NCI-H526 (cell line): ENCODE measurements around the gene SYNDIG1.

Experiments used
- DNase-seq, 2 experiments: peaks; one replicate each; lab custom pipeline; 2025; lab: John Stamatoyannopoulos, UW

SYNDIG1 gene

DNA sequence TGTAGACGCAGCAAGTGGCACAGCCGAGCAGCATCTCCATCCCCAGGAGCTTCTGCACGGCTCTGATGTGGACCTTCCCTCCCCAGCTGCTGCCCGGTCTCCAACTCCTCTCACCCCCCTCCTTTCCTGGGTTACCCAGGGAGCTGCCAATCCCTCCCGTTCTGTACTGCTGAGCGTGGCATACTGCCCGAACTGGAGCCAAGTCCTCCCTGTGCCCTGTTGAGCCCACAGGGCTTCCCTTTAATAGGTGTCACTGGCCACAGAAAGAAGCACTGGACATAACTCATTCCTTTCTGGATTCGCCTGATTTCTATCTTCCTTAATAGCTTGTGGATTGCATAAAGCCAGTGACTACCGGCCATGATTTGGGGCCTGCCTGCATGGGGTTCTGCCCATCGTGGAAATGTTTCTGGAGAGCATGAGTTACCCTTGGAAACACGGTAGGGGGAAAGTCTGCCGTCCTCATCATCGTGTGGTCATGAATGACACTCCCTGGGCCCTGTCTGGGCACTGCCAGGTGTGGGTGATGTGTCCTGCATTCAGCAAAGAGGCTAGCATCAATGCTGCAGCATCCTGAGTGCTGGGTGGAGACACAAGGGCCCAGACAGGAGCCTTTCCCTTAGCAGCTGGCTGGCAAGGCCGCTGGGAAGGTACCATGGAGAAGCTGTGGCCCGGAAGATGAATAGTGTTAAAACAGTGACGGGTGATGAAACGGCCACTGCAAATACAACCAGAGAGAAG, 189.7 kb downstream of the SYNDIG1 start:
- DNase-seq, result no peak

DNA sequence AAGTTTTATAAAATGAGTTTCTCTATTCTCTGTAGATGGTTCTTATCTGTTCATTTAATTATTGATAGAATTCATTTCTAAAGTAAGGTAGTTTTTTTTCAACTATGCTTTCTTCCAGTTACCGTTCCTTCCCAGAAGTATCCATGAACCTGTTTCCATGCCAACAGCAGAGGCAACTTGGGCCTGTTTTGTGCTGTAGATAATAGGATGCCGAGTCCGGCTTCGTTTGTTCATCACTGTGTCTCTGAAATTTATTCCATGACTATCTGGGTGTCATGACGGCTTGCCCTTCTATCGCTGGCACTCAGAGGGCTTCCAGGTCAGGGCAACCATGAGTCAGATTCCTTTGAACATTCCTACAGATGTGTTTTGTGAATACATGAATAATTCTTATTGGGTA, 190.4 kb downstream of the SYNDIG1 start:
- DNase-seq, result no peak

DNA sequence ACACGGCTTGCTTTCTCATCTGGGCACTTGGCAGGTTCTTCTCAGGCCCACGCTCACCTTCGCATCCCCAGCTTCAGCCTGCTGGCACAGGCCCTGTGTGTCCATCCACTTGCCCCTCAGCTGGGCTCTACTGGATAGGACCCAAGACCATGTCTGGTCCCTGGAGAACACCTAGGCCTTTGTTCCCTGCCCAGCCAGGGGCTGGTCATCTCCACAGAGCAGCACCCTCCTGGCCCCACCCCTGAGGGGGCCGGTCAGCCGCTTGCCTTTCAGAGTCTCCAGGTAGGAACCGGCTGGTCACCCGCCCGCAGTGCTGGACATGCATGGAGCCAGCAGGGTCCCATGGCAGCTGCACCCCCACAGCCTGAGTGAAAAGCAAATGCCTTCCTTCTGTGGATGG, 191.2 kb downstream of the SYNDIG1 start:
- DNase-seq, result no peak

DNA sequence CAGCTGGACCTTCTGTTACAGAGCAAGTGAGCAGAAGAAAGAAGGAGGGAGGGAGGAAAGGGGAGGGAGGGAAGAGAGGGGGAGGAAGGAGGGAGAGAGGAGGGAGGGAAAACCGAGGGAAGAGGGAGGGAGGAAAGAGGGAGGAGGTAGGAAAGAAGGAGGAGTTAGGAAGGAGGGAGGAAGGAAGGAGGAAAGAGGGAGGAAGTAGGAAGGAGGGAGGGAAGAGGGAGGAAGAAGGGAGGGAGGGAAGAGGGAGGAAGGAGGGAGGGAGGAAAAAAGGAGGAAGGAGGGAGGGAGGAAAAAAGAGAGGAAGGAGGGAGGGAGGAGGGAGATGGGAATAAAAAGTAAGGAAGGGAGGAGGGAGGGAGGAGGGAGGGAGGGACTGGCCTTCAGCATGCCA, 191.8 kb downstream of the SYNDIG1 start:
- no peak for DNase-seq

DNA sequence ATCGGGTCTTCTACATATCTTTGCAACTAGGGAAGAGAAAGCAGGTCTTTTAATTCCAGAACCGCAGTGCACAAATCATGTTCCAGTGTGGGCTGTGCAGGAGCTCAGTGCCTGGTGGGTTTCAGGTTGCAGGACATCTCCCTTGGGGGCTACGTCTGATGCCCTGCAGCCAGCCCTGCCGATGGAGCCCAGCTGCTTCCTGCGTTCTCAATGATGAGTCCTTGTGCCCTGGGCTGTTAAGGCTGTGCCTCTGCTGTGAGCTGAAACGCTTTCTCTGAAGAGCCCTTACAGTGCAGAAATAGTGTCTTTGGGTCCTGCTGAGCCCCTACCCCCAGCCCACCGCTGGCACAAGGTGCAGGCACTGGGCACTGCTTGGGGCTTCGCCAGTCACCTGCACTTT, 192.9 kb downstream of the SYNDIG1 start:
- DNase-seq, result peak in 1 of 2 experiments; percentile 31

DNA sequence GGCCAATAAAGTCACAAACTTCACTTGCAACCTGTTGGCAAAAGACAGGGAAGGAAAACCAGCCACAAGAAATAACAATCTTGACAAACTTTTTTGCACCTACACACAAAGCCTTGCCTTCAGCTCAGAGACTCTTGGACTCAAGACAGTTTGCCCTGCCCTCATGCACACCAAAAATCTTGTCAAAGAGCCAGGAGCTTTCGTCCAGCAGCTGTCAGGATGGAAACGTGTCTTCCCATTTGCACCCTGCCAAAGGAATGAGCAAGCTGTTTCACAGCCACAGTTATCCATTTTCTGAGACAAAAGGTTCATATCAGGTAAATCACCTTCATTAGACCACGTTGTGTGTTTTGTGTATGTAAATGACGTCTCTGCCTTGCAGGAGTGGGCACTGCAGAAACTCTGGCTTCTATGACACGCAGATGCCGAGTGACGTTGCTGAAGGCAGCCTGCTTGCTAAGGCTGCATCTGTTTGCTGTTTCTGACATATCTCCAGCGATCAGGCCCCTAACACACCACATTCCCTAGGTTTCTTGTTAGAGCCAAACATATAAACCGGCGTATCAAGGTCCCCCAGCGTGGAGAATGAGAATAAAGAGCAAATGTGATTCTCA, 193.4 kb downstream of the SYNDIG1 start:
- peak in 1 of 2 experiments; percentile 21 for DNase-seq

DNA sequence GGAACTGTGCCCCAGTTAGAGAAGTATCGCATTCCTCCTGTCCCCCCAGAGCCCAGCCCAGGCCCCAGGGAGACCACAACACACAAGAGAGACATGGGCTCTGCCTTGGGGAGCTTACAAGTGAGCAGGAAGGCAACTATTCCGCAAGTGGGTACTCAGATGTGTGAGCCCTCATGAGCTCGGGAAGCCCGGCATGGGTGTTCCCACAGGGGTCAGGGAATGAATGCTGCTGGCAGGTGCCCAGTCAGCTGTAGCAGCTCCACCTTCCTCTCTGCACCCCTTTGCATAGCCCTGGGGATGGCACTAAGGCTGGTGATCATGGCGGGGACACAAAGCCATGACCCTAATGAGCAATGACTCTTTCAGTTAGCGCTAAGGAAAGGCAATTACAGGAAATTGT, 194.1 kb downstream of the SYNDIG1 start:
- no peak for DNase-seq

DNA sequence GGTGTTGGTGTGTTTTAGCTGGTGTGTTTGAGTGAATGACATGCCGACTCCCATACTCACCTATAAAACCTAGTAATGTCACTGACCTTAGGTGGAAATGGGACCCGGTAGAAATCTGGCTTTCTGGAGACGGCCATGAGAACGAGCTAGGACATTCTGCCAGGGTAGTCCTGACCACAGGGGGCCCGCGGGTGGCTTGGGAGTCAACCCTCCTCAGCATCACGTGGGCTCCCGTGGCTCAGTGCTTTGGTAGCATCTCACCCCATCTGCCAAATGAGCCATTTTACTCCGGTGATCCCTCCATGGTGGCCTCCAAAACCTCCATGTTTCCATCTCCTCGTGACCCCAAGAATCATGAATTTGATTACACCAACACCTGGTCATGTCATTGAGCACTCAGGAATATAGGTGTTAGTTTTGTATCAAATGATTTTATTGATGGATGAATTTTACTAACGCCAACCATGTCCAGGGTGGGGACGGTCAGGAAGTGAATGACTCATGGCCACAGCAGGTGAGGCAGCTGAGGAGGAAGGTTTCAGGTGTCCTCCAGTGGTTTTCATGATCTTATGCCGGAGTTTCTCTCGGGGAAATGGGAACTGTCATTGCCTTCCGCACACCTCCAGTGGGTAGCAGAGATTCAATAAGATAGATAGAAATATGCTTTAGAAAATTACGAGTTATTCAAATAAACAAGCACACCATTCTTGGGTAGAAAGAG, 195.0 kb downstream of the SYNDIG1 start:
- DNase-seq, result no peak

DNA sequence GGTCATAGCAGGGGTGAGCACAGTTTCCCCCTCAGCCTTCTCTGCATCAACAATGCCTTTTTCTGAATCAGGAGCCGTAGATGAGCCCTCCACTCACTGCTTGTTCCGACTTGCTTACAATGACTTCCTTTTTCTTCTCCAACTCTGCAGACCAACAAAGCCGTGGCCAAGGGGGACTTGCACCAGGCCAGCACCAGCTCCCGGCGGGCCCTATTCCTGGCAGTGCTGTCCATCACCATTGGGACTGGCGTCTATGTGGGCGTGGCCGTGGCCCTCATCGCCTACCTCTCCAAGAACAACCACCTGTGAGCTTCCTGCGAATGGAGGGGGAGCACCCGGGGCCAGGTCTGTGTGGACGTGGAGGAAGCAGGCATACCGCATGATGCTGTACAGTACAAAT, 195.8 kb downstream of the SYNDIG1 start:
- DNase-seq, result no peak

DNA sequence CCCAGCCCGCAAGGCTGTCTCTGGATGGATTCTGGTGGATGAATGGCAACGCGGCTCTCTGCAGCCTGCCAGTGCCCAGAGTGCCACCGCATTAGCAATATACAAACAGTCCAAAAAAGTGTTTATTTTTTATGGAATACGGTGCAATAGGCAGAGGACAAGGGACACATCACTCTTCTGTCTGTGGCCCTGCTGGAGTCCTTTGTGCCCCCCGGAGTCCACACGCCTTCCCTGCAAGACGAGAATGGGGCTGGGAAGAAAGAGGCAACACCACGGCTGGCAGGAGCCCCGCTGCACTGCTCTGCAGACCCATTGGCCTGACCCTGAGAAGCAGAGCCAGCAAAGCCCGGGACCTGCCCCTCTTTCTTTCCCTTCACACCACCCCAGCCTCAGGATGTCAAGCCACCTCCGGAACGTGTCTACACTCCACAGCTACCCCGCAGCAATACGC, 196.3 kb downstream of the SYNDIG1 start:
- DNase-seq, result no peak

DNA sequence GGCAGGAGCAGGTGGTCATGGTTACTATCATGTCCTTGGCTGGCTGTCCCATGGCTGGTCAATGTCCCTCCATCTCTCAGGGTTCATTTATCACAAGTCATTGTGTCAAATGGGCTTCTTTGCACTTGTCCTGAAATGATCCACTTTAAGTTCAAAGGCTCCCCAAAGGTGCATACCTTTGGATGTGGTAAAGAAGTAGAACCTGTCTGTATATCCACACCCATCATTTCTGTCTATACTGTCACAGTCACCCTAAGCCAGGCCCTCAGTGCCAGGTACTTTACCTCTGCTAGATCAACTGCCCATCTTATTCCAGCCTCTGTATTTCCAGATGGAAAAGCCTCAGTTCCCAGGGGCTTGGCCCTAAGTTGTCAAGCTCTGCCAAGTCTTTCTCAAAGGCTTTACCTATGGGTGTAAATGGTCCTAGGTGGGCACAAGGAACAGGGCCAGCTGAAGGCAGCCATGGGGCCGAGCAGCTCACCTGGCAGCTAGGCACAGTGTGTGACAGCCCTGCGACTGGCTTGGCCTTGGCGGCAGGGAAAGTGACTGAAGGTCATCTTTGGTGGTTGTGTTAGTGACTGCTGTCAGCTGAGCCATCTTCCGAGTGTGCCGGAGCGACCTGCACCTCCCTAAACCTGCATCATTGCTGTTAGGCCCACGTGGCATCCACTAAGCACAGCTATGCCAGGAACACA, 198.4 kb downstream of the SYNDIG1 start:
- DNase-seq, result no peak

DNA sequence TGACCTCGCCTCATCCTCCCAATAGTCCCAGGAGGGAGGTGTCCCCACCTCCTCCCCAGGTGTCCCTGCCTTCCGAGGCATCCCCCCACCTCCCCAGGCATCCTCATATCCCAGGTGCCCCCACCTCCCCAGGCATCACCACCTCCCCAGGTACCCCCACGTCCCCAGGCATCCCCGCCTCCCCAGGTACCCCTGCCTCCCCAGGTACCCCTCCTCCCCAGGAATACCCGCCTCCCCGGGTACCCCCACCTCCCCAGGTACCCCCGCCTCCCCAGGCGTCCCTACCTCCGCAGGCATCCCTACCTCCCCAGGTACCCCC, 198.9 kb downstream of the SYNDIG1 start:
- no peak for DNase-seq

DNA sequence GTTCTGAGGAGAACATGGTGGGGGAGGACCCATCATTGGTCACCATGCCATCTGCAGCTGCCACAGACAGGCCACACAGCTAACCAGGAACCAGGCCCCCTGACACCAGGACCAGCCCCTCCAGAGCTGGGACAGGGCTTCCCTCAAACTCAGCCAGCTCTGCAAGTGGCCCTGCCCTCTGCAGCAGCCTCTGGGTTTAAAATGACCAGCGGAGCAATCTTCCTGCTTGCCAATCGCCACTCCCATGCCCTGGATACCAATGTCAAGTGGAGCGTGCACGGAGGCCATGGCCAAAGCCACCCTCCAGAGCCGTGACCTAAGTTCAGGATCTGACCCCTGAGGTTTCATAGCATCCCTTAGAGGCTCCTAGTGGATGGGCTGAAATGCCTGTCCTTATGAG, 199.4 kb downstream of the SYNDIG1 start:
- DNase-seq, result no peak

DNA sequence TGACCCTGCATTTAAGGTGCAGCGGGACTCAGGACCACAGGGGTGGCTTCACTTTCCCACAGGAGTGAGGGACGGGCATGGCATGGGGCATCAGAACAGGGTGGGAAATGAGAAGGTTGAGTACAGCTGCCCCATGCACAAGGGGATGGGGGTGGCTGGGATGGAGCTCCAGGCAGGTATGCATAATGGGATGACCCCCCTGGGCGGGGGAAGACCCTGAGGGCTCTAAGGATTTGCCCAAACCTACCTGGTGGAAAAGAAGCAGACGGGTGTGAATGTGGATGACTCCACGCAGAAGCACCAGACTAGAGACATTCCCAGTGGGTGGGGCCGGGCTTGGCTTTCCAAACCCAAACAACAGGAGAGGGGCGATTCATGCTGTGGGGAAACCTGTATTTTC, 200.3 kb downstream of the SYNDIG1 start:
- no peak for DNase-seq

DNA sequence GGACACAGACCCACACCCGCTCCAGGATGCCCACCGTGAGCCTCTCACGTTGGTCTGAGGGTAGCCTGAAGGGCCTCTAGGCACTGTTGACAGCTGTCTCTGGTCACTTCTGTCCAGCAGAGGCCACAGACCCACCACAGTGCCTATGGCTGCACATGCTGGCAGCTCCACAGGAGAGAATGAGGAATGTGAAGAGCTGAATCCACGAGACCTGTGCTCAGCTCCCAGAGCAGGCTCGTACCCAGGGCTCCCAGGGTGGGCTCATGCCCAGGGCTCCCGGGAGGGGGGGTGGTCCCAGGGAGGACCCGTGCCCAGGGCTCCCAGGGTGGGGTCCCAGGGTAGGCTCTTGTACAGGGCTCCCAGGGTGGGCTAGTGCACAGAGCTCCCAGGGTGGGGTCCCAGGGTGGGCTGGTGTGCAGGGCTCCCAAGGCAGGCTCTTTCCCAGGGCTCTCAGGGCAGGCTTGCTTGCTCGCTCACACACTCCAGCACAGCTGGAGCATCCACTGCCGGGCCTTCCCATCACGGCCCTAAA, 201.0 kb downstream of the SYNDIG1 start:
- DNase-seq, result no peak

DNA sequence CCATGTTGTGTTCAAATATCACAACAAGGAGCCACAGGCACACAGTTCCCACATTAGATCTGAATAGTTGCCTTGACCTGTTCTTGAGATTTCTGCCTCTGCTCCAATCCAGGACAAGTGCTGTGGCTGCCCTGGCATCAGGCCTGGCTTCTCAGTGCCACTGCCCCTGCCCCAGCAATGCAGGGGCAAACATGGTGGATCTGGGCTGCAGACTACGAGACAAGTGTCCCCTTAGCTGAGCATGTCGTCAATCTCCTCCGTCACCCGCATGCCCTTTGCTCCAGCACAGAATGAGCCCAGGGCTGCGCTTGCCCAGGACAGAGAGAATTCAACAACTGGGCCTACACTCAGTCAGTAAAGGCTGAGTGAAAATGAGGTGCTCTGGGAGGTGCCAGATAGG, 201.6 kb downstream of the SYNDIG1 start:
- no peak for DNase-seq

DNA sequence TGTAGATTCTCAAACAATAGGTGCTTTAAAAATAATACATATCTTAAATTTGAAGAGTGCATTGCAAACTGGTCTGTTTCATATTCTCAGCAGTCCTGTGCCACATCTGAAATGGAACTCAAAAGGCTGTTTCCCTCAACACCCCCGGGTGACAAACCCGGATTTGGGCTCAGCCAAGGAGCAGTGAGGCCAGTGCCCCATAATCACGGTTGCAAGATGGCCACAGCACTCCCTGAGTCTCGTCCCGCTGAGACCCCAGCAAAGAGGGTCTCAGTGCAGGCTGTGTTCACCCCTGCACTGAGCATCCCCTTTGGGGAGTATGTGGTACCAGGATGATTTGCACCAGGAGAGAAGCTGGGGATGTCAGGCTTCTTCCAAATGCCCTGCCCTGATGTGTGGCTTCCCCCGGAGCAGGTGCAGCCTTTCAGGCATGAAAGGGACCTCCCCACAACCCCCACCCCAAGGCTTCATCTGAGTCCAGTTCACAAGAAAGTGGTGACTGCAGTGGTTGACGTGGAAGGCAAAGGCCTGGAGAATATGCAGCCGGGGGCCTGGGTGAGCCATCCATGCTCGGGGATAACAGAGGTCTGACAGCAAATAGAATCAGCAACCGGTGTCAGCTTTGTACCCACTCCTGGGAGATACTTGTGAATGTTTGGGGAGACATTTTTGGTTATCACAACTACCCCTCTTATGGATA, 202.9 kb downstream of the SYNDIG1 start:
- no peak for DNase-seq

DNA sequence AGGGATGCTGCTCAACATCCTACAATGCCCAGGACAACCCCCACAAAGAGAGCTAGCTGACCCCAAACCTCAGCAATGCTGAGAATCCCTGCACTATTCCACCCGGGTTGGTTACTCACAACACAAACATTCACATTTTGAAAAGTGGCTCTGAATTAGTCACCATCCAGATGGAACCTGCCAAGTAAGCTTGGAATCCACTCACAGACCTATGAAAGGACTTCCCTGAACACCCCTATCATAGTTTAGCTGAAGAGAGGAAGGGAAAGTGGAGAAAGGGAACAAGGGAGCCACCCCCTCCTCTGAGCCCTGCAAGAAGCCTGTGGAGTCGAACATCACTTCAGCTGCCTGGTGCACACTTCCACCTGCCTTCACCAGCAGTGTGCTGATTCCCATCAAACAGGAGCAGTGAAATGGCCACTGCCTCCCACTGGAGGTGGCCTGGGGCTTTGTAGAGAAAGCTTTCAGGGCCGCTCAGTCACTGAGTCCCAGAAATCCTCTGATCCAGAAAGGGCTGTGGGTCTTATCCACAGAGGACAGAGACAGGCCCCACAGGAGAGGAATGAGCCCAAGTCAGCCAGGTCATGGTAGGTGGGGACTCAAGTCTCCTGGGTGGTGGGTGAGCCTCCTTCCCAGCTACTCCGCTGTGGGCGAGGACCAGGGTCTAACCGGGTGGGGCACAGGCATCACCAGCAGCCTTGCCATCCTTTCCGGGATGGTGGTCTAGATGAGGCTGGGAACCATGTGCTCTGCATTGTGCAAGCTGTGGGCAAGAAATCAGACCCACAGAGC, 203.7 kb downstream of the SYNDIG1 start:
- DNase-seq, result no peak

DNA sequence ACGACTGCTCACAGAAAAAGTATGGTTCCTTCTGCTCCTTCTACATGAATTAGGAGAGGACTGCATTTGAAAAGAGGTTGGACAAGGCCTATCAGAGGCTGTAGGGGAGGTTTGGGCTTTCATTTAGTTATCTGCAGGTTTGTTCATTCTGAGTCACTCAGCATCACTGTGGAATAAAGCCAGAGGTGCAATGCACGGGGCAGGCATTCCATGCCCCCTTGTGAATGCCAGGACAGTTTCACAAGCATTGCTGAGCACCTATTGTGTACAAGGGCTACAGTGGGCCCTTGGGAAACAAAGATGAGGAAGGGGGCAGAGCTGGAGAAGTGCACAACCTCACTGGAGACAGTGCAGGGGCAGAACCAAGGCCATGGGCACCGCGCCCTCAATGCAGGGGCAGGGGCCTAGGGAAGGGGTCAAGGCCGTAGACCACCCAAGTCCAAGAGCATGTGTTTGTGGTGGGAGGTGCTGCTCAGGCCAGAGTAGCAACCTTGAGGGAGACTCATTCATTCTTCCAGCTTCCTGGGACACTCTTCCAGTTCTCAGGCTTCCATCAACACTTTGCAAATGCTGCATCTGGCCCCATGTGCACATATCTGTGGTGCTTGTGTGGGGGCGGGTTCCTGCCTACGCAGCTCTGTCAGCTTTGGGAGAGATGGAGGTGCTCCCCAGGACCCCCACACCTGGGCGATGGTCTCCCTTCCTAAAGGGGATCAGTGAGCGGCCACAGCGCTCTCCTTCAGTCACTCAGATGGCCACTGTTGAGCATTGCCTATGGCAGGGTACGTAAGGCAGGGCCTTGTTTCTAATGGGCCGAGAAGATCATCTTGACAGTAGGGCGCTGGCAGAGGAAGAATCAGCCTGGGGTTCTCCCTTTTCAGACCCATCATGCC, 204.5 kb downstream of the SYNDIG1 start:
- DNase-seq, result no peak
